Gastroesophageal sphincter (tissue), 3 donors: ENCODE results near the gene EED.

Experiments
- EP300 ChIP-seq: sonication (generic); formaldehyde crosslinking; IDR thresholded peaks from one replicate; pipeline ENCODE4 v1.6.1; 2017; ENCODE audit warnings: antibody characterized with exemption, mild to moderate bottlenecking
- POLR2A ChIP-seq, 2 donors: fragments of 450-650 bp; IDR thresholded peaks; one replicate each; pipeline ENCODE4 v1.6.1; 2017; ENCODE audit warnings: antibody characterized with exemption in 2 of 2, mild to moderate bottlenecking in 2 of 2, moderate library complexity in 1 of 2
- POLR2AphosphoS5 ChIP-seq: sonication (generic); formaldehyde crosslinking; IDR thresholded peaks from one replicate; pipeline ENCODE4 v1.6.1; 2017; ENCODE audit warnings: antibody characterized with exemption
- TF ChIP-seq, protein P1 (sequence below), 4 experiments: fragments of 200-600 bp in 2 of 4; fragments of 450-650 bp in 2 of 4; sonication (generic) in 1 of 4; IDR thresholded peaks; one replicate each; pipeline ENCODE4 v1.5.1; 2017 to 2019; ENCODE audit warnings: antibody characterized with exemption in 4 of 4, mild to moderate bottlenecking in 2 of 4, moderate library complexity in 2 of 4

DNA sequence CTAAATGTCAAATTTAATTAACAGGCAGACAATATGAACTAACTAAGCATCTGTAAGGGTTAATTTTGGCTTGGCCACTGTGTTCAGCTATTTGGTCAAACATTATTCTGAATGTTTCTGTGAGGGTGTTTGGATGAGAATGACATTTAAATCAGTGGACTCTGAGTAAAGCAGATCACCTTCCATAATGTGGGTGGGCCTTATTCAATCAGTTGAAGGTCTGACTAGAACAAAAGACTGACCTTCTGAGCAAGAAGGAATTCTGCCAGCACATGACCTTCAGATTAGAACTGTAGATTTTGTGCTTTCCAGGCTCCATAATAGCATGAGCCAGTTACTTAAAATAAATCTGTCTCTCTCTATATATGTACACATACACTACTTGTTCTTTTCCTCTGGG lies 12.0 kb upstream of the EED start:
- TF ChIP-seq POLR2A (IDR thresholded peaks at IDR 0.05) = no peak
- TF ChIP-seq, protein P1, sequence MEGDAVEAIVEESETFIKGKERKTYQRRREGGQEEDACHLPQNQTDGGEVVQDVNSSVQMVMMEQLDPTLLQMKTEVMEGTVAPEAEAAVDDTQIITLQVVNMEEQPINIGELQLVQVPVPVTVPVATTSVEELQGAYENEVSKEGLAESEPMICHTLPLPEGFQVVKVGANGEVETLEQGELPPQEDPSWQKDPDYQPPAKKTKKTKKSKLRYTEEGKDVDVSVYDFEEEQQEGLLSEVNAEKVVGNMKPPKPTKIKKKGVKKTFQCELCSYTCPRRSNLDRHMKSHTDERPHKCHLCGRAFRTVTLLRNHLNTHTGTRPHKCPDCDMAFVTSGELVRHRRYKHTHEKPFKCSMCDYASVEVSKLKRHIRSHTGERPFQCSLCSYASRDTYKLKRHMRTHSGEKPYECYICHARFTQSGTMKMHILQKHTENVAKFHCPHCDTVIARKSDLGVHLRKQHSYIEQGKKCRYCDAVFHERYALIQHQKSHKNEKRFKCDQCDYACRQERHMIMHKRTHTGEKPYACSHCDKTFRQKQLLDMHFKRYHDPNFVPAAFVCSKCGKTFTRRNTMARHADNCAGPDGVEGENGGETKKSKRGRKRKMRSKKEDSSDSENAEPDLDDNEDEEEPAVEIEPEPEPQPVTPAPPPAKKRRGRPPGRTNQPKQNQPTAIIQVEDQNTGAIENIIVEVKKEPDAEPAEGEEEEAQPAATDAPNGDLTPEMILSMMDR (IDR thresholded peaks at IDR 0.05) = no peak
- no peak for TF ChIP-seq EP300
- no peak for TF ChIP-seq POLR2AphosphoS5
